HG02623 (cell line): ENCODE data around the gene NDUFV3.
A peak's percentile ranks its signal among the peaks of the same experiment; 100 is the strongest.
"Not testable (repeated sequence)": the region's sequence is repeated elsewhere in the genome, so short reads cannot be mapped to it uniquely, and the experiment has no call there.

Experiments
- ATAC-seq: cut with Tn5 transposase; IDR thresholded peaks from one replicate; pipeline ENCODE4 v1.9.1; 2021; ENCODE audit warnings: moderate library complexity; ENCODE audit not compliant: unreplicated experiment

Gene NDUFV3

GRCh38 chr21:42883921-42884320, 9.2 kb upstream of the NDUFV3 start:
- no peak for ATAC-seq

- ATAC-seq, result no peak
These were observed 5.8 kb upstream of the NDUFV3 start for GRCh38 chr21:42887326-42887725.

DNA sequence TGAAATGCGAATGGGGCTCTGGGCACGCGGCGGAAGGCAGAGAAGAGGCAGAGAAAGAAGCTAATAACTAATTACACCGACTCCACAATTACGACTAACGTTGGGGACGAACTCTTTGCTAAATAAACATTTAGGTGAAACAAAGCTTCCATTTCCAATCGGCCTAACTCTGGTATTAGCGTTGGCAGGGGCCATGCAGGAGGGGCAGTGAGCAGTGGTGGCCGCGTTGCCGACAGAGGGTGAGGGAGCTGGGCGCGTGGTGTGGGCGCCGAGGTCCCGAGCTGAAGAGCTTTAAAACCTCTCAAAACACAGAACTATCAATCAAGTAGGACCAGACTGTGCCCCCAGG, 553 bp upstream of the NDUFV3 start:
- peak; percentile 8 for ATAC-seq

- ATAC-seq, result no peak
These were observed 7.3 kb downstream of the NDUFV3 start for GRCh38 chr21:42900446-42900845.

- ATAC-seq, result no peak
These were observed 10.7 kb downstream of the NDUFV3 start for GRCh38 chr21:42903817-42904216.

DNA sequence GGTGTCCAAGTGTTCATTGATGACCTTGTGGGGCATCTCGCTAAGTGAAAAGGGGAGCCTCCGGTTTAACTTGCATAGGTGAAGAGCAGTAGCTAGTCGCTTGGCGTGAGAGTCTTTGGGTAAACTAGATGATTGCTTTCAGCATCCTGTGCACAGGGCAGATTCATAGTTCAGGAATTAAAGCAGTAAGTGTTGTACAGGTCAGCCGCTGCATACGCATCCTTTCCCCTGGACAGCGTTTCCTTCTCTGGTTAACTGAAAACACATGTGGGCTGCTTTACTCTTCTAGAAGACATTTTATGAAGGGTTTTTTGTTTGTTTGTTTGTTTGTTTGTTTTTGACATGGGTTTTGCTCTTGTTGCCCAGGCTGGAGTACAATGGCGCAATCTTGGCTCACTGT, 12.1 kb downstream of the NDUFV3 start:
- no peak for ATAC-seq

GRCh38 chr21:42906233-42906632, 13.1 kb downstream of the NDUFV3 start:
- ATAC-seq, result no peak

GRCh38 chr21:42908484-42908883, 15.4 kb downstream of the NDUFV3 start:
- not testable (repeated sequence) for ATAC-seq

DNA sequence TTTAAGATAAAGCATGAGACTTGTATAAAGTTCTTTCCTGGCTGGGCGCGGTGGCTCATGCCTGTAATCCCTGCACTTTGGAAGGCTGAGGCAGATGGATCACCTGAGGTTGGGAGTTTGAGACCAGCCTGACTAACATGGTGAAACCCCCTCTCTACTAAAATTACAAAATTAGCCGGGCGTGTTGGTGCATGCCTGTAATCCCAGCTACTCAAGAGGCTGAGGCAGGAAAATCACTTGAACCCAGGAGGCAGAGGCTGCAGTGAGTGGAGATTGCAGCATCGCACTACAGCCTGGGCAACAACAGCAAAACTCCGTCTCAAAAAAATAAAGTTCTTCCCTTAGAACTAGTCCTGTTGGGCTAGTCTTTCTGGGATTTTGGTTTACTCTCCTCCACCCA, 18.8 kb downstream of the NDUFV3 start:
- ATAC-seq, result not testable (repeated sequence)

- ATAC-seq, result no peak
These were observed 20.4 kb downstream of the NDUFV3 start for GRCh38 chr21:42913476-42913875.

GRCh38 chr21:42918291-42918690, 25.2 kb downstream of the NDUFV3 start:
- no peak for ATAC-seq

GRCh38 chr21:42921927-42922326, 28.8 kb downstream of the NDUFV3 start:
- no peak for ATAC-seq

- no peak for ATAC-seq
These were observed 29.8 kb downstream of the NDUFV3 start for GRCh38 chr21:42922918-42923317.

GRCh38 chr21:42923553-42924432, 30.7 kb downstream of the NDUFV3 start:
- no peak for ATAC-seq

DNA sequence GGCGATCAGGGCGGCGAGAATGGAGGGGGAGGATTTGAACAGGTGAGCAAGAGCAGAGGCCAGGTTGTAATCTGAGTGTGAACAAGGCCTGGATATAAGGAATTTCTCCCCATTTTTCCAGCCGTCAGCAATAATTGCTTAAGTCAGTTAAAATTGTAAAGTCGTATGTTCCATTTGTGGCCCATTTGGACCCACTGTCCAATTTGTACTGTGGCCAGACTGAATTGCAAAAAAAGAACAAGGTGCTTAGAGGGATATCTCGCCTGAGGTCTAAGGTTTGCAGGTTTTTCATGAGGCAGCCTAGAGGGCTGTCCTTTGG, 31.3 kb downstream of the NDUFV3 start:
- ATAC-seq, result no peak

DNA sequence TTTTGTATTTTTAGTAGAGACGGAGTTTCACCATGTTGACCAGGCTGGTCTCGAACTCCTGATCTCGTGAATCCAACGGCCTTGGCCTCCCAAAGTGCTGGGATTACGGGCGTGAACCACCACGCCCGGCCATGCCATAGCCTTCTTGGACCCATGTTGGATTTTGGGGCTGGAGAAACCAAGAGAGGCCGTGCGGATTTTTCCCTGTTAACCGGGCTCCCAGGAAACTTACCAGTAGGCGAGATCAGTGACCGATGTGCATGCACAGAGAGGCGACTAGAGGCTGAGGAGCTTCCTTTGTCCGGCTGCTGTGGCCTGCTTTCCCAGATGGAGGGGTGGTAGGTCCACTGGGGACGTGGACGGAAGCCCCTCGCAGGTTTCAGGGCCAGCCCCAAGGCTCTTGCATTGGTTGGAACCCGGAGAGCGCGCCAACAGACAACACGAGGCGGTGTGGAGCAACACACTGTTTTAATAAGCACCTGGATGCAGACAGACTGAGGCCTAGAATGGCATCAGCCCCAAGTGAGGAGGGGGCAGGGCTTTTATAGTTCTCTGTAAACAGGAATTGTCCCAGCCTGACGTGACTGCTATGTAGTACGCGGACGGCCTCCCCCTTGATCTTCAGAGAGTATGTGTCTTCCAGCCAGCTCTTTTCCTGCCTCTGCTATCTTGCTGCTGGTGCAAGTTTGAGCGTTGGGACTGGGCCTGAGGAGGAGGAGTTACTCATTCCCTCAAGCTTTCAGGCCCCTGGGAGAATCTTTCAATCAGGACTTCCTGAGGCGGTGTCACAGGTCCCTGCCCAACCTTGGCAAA, 32.2 kb downstream of the NDUFV3 start, which contains the start of gene ERVH48-1:
Gene ERVH48-1 (minus strand): TSS at position 517 of the 813 bp plus-strand sequence. CDS start 6,624 bp downstream, outside the sequence.
- ATAC-seq, result no peak

DNA sequence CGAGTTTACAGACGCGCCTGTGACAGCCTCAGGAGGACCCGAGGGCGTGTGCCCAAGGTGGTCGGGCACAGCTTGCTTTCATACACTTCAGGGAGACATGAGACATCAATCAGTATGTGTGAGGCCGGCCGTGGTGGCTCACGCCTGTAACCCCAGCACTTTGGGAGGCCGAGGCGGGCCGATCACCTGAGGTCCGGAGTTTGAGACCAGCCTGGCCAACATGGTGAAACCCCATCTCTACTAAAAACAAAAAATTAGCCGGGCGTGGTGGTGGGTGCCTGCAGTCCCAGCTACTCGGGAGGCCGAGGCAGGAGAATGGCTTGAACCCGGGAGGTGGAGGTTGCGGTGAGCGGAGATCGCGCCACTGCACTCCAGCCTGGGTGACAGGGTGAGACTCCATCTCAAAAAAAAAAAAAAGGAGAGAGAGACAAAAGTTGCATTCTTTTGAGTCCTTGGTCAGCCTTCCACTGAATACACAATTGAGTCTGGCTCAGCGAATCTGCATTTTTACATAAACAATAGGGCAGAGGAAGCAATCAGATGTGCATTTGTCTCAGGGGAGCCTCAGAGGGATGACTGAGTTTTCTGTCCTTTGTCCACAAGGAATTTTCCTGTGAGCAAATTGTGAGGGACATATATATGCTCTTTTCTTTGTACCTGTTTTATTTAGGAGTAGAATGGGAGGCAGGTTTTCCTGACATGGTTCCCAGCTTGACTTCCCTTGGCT, 34.5 kb downstream of the NDUFV3 start:
- not testable (repeated sequence) for ATAC-seq

- no peak for ATAC-seq
These were observed 36.9 kb downstream of the NDUFV3 start for GRCh38 chr21:42929969-42930368.

- ATAC-seq, result no peak
These were observed 38.6 kb downstream of the NDUFV3 start for GRCh38 chr21:42931560-42932235.

GRCh38 chr21:42932378-42933136, 39.4 kb downstream of the NDUFV3 start:
- not testable (repeated sequence) for ATAC-seq
